Mucosa of descending colon (tissue), 3 donors: ENCODE measurements around the gene TNK2. TPM values are rescaled to one million over a fixed set of nuclear protein-coding genes. Genes with fewer than 3 reads are reported as not detected.

ENCODE experiments used
- ATAC-seq: fragments of 200-7000 bp; cut with Tn5 transposase; one replicate; pipeline ENCODE4 v1.9.1; 2020; ENCODE audit warnings: mild to moderate bottlenecking, moderate library complexity
- DNase-seq, 3 donors: peaks; one replicate each; pipeline ENCODE4 v3.0.0-alpha.2; 2020
- H3K36me3 ChIP-seq: fragments of 200-600 bp; one replicate; pipeline ENCODE4 v1.8.0; 2021; ENCODE audit warnings: low read depth, mild to moderate bottlenecking
- H3K4me1 ChIP-seq: fragments of 200-600 bp; one replicate; pipeline ENCODE4 v1.8.0; 2021; ENCODE audit warnings: low read depth, mild to moderate bottlenecking
- H3K4me3 ChIP-seq: fragments of 200-600 bp; one replicate; pipeline ENCODE4 v1.8.0; 2021; ENCODE audit warnings: mild to moderate bottlenecking
- H3K9me3 ChIP-seq: fragments of 200-600 bp; one replicate; pipeline ENCODE4 v1.8.0; 2021; ENCODE audit warnings: mild to moderate bottlenecking
- CTCF ChIP-seq: fragments of 200-600 bp; IDR thresholded peaks from one replicate; pipeline ENCODE4 v1.8.0; 2022; ENCODE audit warnings: antibody characterized with exemption, mild to moderate bottlenecking
- intact Hi-C, 2 donors: fragments of 100-400 bp; cut with DNase I in 1 of 2; cut with micrococcal nuclease in 1 of 2; formaldehyde crosslinking; loops; one replicate each; pipeline versions ENCODE4 v1.11.0 to v1.11.1; 2022; cut with DNase I, micrococcal nuclease
- total RNA-seq, 3 donors: library from RNA; stranded (reverse); fragmentation: NEBNext Ultra II Directional in 2 of 3; extraction: Animal tissue kit (Norgen Biotek cat#: 25700) in 2 of 3; gene quantifications; one replicate each; pipeline versions ENCODE4 v1.2.1 to v1.2.4, GENCODE V29; 2021 to 2023
- donor health status: DM: no; HTN: no; CAD: no; lungs with moderate emphysema.
- donor health status: DM: no; HTN: no; CAD: no.
- donor health status: DM: no; HTN: yes; CAD: no.

Gene TNK2
- total RNA-seq, 3 donors from 2014 or later = 16.8 to 61.1 (median 28.0) TPM

- ATAC-seq = no peak
These were observed 19.1 kb downstream of the TNK2 start for GRCh38 chr3:195888981-195889869.

GRCh38 chr3:195888311-195888761 is 20.0 kb downstream of the TNK2 start:
- no peaks in the 10 kb centered on the region for H3K36me3 ChIP-seq
- H3K4me1 ChIP-seq = peaks cover 13% of the 10 kb centered on the region
- no peak overlapping the region for H3K4me3 ChIP-seq
- no peak for TF ChIP-seq CTCF
- DNase-seq (peak in 2 of 3 donors; percentile 19 to 44), ATAC-seq (no peak)
- H3K9me3 ChIP-seq = no peaks in the 10 kb centered on the region
- intact Hi-C loops = no loop called here

More at GRCh38 chr3:195888981-195889869, 19.1 kb downstream of the TNK2 start:
- Histone ChIP-seq H3K9me3 (no peaks in the 10 kb centered on the region), H3K4me1 (peaks cover 14% of the 10 kb centered on the region), H3K4me3 (no peak overlapping the region), H3K36me3 (no peaks in the 10 kb centered on the region)
- intact Hi-C loops = no loop called here
- TF ChIP-seq CTCF = no peak
- DNase-seq = peak in 1 of 3 donors; percentile 41

GRCh38 chr3:195887670-195888069 is 20.7 kb downstream of the TNK2 start:
- Histone ChIP-seq H3K4me3 (no peak overlapping the region), H3K4me1 (peaks cover 13% of the 10 kb centered on the region), H3K36me3 (no peaks in the 10 kb centered on the region), H3K9me3 (no peaks in the 10 kb centered on the region)
- peak in 1 of 3 donors; percentile 9 for DNase-seq
- no peak for TF ChIP-seq CTCF
- ATAC-seq = no peak
- intact Hi-C loops = no loop called here

GRCh38 chr3:195886181-195887141 is 21.9 kb downstream of the TNK2 start:
- peak in 2 of 3 donors; percentile 30 to 47 for DNase-seq
- intact Hi-C loops = no loop called here
- Histone ChIP-seq H3K4me1 (peaks cover 13% of the 10 kb centered on the region), H3K36me3 (no peaks in the 10 kb centered on the region), H3K9me3 (no peaks in the 10 kb centered on the region), H3K4me3 (no peak overlapping the region)
- no peak for TF ChIP-seq CTCF
- no peak for ATAC-seq

GRCh38 chr3:195885036-195885891 is 23.1 kb downstream of the TNK2 start:
- Histone ChIP-seq H3K9me3 (no peaks in the 10 kb centered on the region), H3K36me3 (no peaks in the 10 kb centered on the region), H3K4me3 (no peak overlapping the region), H3K4me1 (peaks cover 13% of the 10 kb centered on the region)
- intact Hi-C loops = no loop called here
- DNase-seq (peak; percentile 33 to 81 (median 67)), ATAC-seq (peak; percentile 93)
- TF ChIP-seq CTCF = no peak
